ENCODE data around the gene CCDC149.

The CCDC149 gene

GRCh38 chr4:24896977-24897376 is 15.9 kb downstream of the CCDC149 start:
- TF ChIP-seq, protein P1, sequence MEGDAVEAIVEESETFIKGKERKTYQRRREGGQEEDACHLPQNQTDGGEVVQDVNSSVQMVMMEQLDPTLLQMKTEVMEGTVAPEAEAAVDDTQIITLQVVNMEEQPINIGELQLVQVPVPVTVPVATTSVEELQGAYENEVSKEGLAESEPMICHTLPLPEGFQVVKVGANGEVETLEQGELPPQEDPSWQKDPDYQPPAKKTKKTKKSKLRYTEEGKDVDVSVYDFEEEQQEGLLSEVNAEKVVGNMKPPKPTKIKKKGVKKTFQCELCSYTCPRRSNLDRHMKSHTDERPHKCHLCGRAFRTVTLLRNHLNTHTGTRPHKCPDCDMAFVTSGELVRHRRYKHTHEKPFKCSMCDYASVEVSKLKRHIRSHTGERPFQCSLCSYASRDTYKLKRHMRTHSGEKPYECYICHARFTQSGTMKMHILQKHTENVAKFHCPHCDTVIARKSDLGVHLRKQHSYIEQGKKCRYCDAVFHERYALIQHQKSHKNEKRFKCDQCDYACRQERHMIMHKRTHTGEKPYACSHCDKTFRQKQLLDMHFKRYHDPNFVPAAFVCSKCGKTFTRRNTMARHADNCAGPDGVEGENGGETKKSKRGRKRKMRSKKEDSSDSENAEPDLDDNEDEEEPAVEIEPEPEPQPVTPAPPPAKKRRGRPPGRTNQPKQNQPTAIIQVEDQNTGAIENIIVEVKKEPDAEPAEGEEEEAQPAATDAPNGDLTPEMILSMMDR (IDR thresholded peaks at IDR 0.05; ENCODE audit: low read depth, low read length) = no peak
- H3K4me3 ChIP-seq (ENCODE audit: low read depth, low read length) = no peak overlapping the region

- H3K4me3 ChIP-seq (ENCODE audit: low read depth, low read length) = no peak overlapping the region
- TF ChIP-seq, protein P1 (IDR thresholded peaks at IDR 0.05; ENCODE audit: low read depth, low read length) = no peak
Measured at GRCh38 chr4:24896056-24896455, 16.8 kb downstream of the CCDC149 start.

- no peak overlapping the region for H3K4me3 ChIP-seq (ENCODE audit: low read depth, low read length)
- TF ChIP-seq, protein P1 (IDR thresholded peaks at IDR 0.05; ENCODE audit: low read depth, low read length) = no peak
Measured at GRCh38 chr4:24895461-24895860, 17.4 kb downstream of the CCDC149 start.

- no peak overlapping the region for H3K4me3 ChIP-seq (ENCODE audit: low read depth, low read length)
- TF ChIP-seq, protein P1 (IDR thresholded peaks at IDR 0.05; ENCODE audit: low read depth, low read length) = no peak
Measured at GRCh38 chr4:24894846-24895245, 18.0 kb downstream of the CCDC149 start.

DNA sequence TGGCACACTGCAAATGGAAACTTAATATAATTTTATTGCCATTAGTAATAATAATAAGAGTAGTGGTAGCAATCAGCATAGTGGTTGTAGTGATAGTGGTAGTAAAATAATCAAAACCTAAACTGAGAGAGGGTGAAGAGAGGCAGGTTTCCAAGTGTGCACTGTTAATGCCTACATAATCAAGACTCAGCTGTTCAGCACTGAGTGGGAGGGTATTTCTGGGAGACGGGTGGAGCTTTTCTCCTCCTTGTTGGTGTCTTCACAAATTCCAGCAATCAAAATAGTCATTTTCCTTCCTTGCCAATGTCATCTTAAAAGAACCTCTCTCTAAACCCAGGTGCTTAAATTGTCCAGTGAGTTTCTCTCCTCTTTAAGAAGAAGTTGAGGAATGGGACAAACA is 18.6 kb downstream of the CCDC149 start:
- TF ChIP-seq, protein P1 (IDR thresholded peaks at IDR 0.05; ENCODE audit: low read depth, low read length) = no peak
- no peak overlapping the region for H3K4me3 ChIP-seq (ENCODE audit: low read depth, low read length)

- no peak overlapping the region for H3K4me3 ChIP-seq (ENCODE audit: low read depth, low read length)
- TF ChIP-seq, protein P1 (IDR thresholded peaks at IDR 0.05; ENCODE audit: low read depth, low read length) = no peak
Measured at GRCh38 chr4:24892778-24893177, 20.1 kb downstream of the CCDC149 start.

DNA sequence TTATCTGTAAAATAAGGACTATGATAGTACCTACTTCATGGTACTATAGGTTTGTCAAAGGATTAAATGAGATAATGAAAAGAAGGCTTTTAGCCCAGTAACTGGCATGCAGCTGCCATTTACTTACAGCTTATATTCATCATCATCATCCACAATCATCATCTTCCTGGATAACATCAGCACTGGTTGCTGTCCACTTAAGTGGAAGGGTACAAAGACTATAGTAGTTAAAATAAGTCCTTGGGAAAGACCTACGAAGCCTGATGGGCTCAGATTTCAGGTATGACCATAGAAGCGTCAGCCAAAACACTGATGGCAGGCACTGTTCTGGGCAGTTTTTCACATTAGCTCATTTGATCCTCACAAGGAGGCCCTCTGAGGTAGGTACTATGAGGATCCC is 20.6 kb downstream of the CCDC149 start:
- H3K4me3 ChIP-seq (ENCODE audit: low read depth, low read length) = no peak overlapping the region
- TF ChIP-seq, protein P1 (IDR thresholded peaks at IDR 0.05; ENCODE audit: low read depth, low read length) = no peak

Data from WI38 (cell line).